Glomerular endothelial cell (primary cell): Measurements from ENCODE around the gene SDCCAG8. TPM values are rescaled to one million over a fixed set of nuclear protein-coding genes. Genes with fewer than 3 reads are reported as not detected.

Experiments
- DNase-seq: peaks from one replicate; pipeline ENCODE4 v3.0.0-alpha.2; 2011; ENCODE audit warnings: low read depth, low spot score; ENCODE audit errors: extremely low read depth
- total RNA-seq: library from RNA; depleted of rRNA; stranded (reverse); fragments of >200 nt; gene quantifications from 2 replicates; pipeline ENCODE4 v1.2.3, GENCODE V29; 2015

Gene SDCCAG8
- total RNA-seq, 1 donor from 2014 or later = 37.5 TPM

- no peak for DNase-seq
Observed at GRCh38 chr1:243497939-243498681, 242.3 kb downstream of the SDCCAG8 start.

DNA sequence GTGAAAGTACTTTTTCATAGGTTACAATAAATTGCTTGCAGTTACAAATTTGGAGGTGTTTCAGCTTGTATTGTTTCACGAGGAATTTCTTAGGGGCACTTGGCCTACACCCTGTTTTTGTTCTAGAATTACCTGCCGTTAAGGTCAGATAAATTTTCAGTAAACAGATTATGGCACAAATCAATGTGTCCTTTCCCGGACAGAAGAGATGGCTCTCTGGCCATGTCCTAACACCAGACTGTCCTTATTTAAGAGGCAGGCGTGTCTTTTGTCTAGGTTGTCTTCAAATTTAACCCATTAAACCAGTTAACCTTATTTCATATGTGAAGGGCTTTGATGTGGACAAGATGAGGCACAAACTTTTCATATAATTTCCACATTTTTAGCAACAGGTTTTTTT, 243.4 kb downstream of the SDCCAG8 start:
- DNase-seq = no peak

DNA sequence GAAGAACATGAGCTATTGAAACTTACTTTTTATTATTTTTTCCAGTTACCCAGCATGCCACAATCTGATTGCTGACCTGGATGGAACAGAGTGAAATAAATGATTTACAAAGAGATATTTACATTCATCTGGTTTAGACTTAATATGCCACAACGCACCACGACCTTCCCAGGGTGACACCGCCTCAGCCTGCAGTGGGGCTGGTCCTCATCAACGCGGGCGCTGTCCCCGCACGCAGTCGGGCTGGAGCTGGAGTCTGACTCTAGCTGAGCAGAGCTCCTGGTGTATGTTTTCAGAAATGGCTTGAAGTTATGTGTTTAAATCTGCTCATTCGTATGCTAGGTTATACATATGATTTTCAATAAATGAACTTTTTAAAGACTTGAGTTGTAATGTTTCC, 243.9 kb downstream of the SDCCAG8 start:
- no peak for DNase-seq

DNA sequence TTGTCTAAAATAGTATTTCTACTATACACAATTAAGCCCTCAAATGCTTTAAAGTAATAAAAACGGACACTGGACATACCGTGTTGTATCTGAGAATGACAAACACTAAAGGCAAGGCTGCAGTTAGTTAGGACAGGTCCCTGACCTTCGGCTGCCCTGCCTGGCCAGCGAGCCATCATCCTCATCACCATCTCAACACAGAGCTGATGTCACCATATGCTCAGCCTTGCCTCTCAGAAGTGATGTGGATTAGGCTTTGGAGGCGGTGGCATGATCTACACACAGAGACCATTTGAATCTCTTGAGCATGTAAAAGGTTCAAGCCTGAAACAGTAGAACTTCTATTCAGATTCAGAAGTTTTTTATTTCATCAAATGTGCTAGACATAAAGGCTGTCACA, 244.7 kb downstream of the SDCCAG8 start:
- no peak for DNase-seq

DNA sequence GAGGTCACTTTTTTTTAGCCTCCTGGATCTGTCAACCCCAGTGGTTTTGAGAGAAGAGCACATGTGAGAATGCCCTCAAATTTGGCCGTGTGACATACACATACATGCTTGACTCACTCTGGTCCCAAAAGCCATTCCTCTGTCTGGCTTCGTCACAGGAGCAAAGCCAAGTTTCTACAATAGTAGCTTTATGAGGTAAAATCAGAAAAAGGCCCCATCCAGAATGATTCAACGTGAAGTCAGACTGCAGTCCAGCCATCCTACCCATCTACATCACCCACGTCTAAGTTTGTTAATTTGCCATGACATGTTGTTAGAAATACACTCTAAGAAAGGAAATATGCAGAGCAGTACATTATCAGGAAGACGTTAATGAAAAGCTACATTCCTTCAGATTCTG, 245.2 kb downstream of the SDCCAG8 start:
- DNase-seq = no peak

DNA sequence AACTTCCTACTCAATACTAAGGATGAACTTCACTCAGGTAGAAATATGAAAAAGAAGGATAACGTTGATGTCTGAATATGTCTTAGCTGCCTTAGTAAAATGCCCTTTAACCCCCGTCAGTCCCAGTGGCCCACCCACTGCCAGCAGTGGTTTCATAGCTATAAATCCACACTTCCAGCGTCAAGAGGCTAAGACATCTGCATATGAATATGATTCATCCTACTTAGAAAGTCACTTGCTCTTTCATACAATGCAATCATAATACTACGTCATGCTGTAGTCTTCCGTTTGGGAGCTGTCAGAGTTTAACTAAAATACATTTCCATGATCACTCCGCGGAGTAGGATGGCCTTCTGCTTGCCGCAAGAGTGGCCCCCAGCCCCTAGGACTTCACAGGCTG, 247.3 kb downstream of the SDCCAG8 start:
- DNase-seq = no peak

- DNase-seq = no peak
Observed at GRCh38 chr1:243505986-243506689, 250.3 kb downstream of the SDCCAG8 start.

DNA sequence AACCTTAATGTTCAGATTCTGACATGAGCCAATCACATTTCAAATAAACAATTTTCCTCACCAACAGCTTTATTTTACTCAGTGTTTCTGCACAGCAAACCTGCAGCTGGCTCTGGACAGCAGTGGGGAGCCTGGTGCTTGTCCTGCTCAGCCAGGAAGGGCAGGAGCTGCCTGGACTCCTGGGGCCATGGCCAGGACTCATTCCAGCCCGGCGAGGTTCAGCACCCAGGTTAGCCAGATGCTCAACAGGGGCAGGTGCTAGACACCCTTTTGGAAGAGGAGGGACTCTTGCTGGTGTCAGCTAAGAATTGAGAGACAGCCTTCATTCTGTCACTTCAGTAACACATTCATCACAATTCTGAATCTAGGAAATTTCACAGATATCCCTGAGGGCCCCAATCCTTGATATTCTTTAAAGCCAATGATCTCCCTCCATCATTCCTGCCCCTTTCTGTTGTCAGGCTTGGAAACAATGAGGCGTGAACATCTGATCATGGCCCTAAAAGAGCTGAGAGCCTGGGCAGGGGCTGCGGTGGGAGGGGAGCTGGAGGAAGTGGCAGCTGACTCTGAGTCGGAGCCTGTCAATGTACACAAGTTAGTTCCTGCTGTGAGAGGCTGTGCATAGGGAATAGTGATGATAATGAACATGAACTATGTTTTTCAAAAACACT, 251.3 kb downstream of the SDCCAG8 start:
- DNase-seq = no peak

GRCh38 chr1:243507672-243508302, 251.9 kb downstream of the SDCCAG8 start:
- DNase-seq = no peak

DNA sequence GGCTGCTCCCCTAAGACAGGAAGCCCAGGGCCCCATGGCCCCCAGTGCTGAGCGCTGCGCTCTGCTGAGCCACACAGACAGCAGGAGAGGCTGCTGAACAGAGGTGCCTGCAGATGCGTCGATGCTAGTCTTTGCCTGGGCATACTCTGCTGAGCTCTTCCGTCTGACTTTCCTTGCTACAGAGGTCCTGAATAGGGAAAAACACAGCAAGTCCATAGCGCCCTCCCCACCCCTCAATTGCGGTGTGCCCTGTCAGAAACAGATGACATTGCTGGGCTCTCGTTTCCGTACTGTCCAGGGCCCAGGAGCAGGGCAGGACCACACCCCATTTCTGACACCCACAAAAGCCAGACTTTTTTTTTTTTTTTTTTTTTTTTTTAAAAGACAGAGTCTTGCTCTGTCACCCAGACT, 252.5 kb downstream of the SDCCAG8 start:
- no peak for DNase-seq

- no peak for DNase-seq
Observed at GRCh38 chr1:243508943-243509342, 253.1 kb downstream of the SDCCAG8 start.

DNA sequence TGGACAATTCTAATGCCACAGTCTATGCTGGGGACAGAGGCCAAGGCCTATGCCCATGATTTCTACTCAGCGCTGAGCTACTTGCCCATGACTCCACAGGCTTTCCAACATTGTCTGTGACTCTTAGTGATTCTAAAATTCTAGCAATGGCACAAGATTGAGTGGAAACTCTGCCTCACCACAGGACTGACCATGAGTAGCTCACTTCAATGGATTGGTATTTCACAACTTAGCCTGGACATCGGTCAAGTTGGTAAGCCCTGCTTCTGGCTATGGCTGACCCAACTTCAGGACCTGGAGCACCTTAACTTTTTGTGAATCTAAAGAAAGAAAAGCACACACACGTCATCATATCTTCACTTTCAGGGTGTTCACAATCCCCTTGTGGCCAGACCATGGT, 255.1 kb downstream of the SDCCAG8 start:
- no peak for DNase-seq

GRCh38 chr1:243513726-243514491, 258.1 kb downstream of the SDCCAG8 start:
- no peak for DNase-seq

- no peak for DNase-seq
Observed at GRCh38 chr1:243514927-243515326, 259.1 kb downstream of the SDCCAG8 start.

DNA sequence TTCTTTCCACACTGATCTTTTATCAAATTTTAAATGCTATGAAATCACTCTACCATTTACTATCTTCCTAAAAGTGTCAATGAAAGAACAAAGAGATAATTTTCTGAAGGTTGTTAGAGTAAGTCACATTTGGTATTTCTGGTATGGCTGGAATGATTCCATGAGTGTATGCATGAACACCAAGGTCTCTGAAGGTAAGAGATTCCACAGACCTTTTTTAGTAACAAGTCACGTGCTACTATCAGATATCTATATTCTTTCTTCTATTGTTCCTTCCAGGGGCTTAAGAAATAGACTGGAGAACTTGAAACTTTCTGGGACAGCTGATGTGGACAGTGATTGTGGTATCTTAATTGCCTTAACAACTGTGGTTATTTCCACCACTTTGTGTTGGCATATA, 265.0 kb downstream of the SDCCAG8 start:
- DNase-seq = no peak

DNA sequence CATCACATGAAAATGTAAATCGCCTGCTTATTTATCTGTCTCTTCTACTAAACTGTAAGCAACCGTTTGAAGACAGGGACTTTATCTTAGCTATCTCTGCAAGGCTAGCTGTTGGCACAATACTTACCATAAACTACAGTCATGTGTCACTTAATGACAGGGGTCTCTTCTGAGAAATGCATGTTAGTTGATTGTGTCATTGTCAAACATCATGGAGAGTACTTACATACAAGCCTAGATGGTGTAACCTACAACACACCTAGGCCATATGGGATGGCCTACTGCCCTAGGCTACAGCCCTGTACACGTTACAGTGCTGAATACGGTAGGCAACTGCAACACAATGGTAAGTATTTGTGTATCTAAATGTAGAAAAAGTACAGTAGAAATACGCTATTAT, 267.9 kb downstream of the SDCCAG8 start:
- DNase-seq = no peak

DNA sequence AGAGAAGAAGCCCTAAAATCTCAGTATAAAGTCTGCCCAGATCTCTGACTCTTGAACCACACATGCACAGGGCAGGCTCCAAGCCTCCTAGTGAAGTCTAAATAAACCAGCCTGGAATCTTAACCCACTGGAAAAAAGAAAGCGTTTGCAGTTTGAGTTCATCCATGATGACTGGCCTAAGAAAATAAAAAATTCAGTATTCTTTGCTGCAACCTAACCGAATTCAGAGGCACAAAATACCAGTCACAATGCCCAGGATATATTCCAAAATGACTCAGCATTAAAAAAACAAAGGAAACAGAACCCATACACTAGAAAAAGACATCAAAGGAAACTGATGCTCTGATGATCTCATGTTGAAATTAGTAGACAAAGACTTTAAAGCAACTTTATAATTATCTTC, 269.2 kb downstream of the SDCCAG8 start:
- peak; percentile 57 for DNase-seq

GRCh38 chr1:243526180-243526579, 270.3 kb downstream of the SDCCAG8 start:
- DNase-seq = no peak

GRCh38 chr1:243528459-243529121, 272.7 kb downstream of the SDCCAG8 start:
- no peak for DNase-seq

DNA sequence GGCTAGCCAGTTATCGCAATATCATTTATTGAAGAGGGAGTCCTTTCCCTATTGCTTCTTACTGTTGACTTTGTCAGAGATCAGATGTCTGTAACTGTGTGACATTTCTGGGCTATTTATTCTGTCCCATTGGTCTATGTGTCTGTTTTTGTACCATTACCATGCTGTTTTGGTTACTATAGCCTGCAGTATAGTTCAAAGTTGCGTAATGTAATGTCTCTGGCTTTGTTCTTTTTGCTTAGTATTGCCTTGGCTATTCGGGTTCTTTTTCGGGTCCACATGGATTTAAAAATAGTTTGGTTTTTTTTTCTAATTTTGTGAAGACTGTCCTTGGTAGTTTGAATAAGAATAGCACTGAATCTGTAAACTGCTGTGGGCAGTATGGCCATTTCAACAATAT, 273.7 kb downstream of the SDCCAG8 start:
- DNase-seq = no peak
